WTC11 (cell line): Measurements from ENCODE around the gene UGCG. TPM values are rescaled to one million over a fixed set of nuclear protein-coding genes. Genes with fewer than 3 reads are reported as not detected.

ENCODE experiments used
- ATAC-seq: fragments of 200-7000 bp; cut with Tn5 transposase; 2 replicates; pipeline ENCODE4 v1.10.0; 2021; ENCODE audit warnings: mild to moderate bottlenecking, moderate library complexity
- CTCF ChIA-PET: fragments of 300-600 bp; sonication (Branson Sonifier 250); formaldehyde crosslinking; loops from one replicate; lab custom pipeline; 2021; ENCODE audit warnings: antibody characterized with exemption; lab: Charles Lee
- POLR2A ChIA-PET: fragments of 350-600 bp; sonication (Branson Sonifier 250); formaldehyde crosslinking; loops from one replicate; lab custom pipeline; 2021; ENCODE audit warnings: antibody characterized with exemption; lab: Charles Lee
- DNase-seq: peaks from one replicate; pipeline ENCODE4 v3.0.0; 2021; ENCODE audit warnings: low spot score
- H3K27ac Mint-ChIP-seq: 2 replicates; pipeline ENCODE4 v1.8.0; 2021; ENCODE audit warnings: mixed read lengths
- H3K27me3 Mint-ChIP-seq: 2 replicates; pipeline ENCODE4 v1.8.0; 2021; ENCODE audit warnings: low read depth, mild to moderate bottlenecking, moderate library complexity, mixed read lengths
- H3K36me3 Mint-ChIP-seq: 2 replicates; pipeline ENCODE4 v1.8.0; 2021; ENCODE audit warnings: mixed read lengths
- H3K4me1 Mint-ChIP-seq: 2 replicates; pipeline ENCODE4 v1.8.0; 2022; ENCODE audit warnings: mixed read lengths
- H3K4me3 Mint-ChIP-seq: 2 replicates; pipeline ENCODE4 v1.8.0; 2021; ENCODE audit warnings: mild to moderate bottlenecking, moderate library complexity, mixed read lengths
- H3K9me3 Mint-ChIP-seq: 2 replicates; pipeline ENCODE4 v1.8.0; 2021; ENCODE audit warnings: mixed read lengths
- AFF4 ChIP-seq: sonication (generic); formaldehyde crosslinking; IDR thresholded peaks from 2 replicates; pipeline ENCODE4 v1.8.1; 2023; ENCODE audit warnings: mild to moderate bottlenecking, missing genetic modification reagents, borderline replicate concordance
- ATF3 ChIP-seq: sonication (generic); formaldehyde crosslinking; conservative IDR thresholded peaks from 2 replicates; pipeline ENCODE4 v1.8.1; 2022; ENCODE audit warnings: mild to moderate bottlenecking, missing genetic modification reagents
- E2F5 ChIP-seq: sonication (generic); formaldehyde crosslinking; IDR thresholded peaks from 2 replicates; pipeline ENCODE4 v1.8.1; 2022; ENCODE audit warnings: mild to moderate bottlenecking, moderate library complexity, missing genetic modification reagents
- ESRRA ChIP-seq: sonication (generic); formaldehyde crosslinking; IDR thresholded peaks from 2 replicates; pipeline ENCODE4 v1.8.1; 2022; ENCODE audit warnings: mild to moderate bottlenecking, missing genetic modification reagents, borderline replicate concordance
- HMGXB4 ChIP-seq: sonication (generic); formaldehyde crosslinking; IDR thresholded peaks from 2 replicates; pipeline ENCODE4 v1.8.1; 2023; ENCODE audit warnings: mild to moderate bottlenecking, moderate library complexity, missing genetic modification reagents
- NFE2L1 ChIP-seq: sonication (generic); formaldehyde crosslinking; IDR thresholded peaks from 2 replicates; pipeline ENCODE4 v1.8.1; 2023; ENCODE audit warnings: missing genetic modification reagents
- RORB ChIP-seq: fragments of 250-450 bp; sonication (Bioruptor Pico); IDR thresholded peaks from 2 replicates; pipeline ENCODE4 v1.9.0; 2021; ENCODE audit warnings: mild to moderate bottlenecking
- SMAD3 ChIP-seq: sonication (generic); formaldehyde crosslinking; IDR thresholded peaks from 2 replicates; pipeline ENCODE4 v1.8.0; 2022; ENCODE audit warnings: missing genetic modification reagents, mild to moderate bottlenecking, borderline replicate concordance
- SMAD4 ChIP-seq: sonication (generic); formaldehyde crosslinking; IDR thresholded peaks from 2 replicates; pipeline ENCODE4 v1.8.0; 2022; ENCODE audit warnings: mild to moderate bottlenecking, missing genetic modification reagents
- STAT6 ChIP-seq: sonication (generic); formaldehyde crosslinking; conservative IDR thresholded peaks from 2 replicates; pipeline ENCODE4 v1.8.1; 2023; ENCODE audit warnings: mild to moderate bottlenecking, low read depth, missing genetic modification reagents, moderate library complexity
- TCF7 ChIP-seq: sonication (generic); formaldehyde crosslinking; IDR thresholded peaks from 2 replicates; pipeline ENCODE4 v1.8.0; 2022; ENCODE audit warnings: mild to moderate bottlenecking, low read depth, missing genetic modification reagents, moderate library complexity
- TEAD4 ChIP-seq: sonication (generic); formaldehyde crosslinking; IDR thresholded peaks from 2 replicates; pipeline ENCODE4 v1.8.0; 2022; ENCODE audit warnings: mild to moderate bottlenecking, missing genetic modification reagents
- ZBTB43 ChIP-seq: sonication (generic); formaldehyde crosslinking; IDR thresholded peaks from 2 replicates; pipeline ENCODE4 v1.8.1; 2023; ENCODE audit warnings: mild to moderate bottlenecking, missing genetic modification reagents
- ZMAT4 ChIP-seq: fragments of 250-450 bp; sonication (Bioruptor Pico); IDR thresholded peaks from 2 replicates; pipeline ENCODE4 v1.9.0; 2021; ENCODE audit warnings: mild to moderate bottlenecking
- ZNF138 ChIP-seq: sonication (generic); formaldehyde crosslinking; conservative IDR thresholded peaks from 2 replicates; pipeline ENCODE4 v1.8.1; 2022; ENCODE audit warnings: mild to moderate bottlenecking, moderate library complexity, missing genetic modification reagents
- ZNF219 ChIP-seq: sonication (generic); formaldehyde crosslinking; IDR thresholded peaks from 2 replicates; pipeline ENCODE4 v1.8.0; 2023; ENCODE audit warnings: missing genetic modification reagents, mild to moderate bottlenecking, borderline replicate concordance
- ZNF317 ChIP-seq: sonication (generic); formaldehyde crosslinking; IDR thresholded peaks from 2 replicates; pipeline ENCODE4 v1.8.1; 2023; ENCODE audit warnings: low read depth, mild to moderate bottlenecking, moderate library complexity, missing genetic modification reagents, borderline replicate concordance
- total RNA-seq: library from RNA; stranded (reverse); gene quantifications from 3 replicates; pipeline ENCODE4 v1.2.3, GENCODE V29; 2021

UGCG gene
- total RNA-seq, 1 experiment from 2014 or later: 37.5 TPM

GRCh38 chr9:111917201-111917600 is 20.6 kb downstream of the UGCG start (continued):
- TF ChIP-seq E2F5: no peak

- ATAC-seq: no peak
- H3K4me1 Mint-ChIP-seq: no peaks in the 10 kb centered on the region
- ChIA-PET CTCF (no interaction called here), POLR2A (no interaction called here)
- no peaks in the 10 kb centered on the region for H3K27me3 Mint-ChIP-seq
- 0 out of 2 replicates have a peak overlapping the region, but pooled peaks have one; percentile 30 for H3K27ac Mint-ChIP-seq
- no peak for DNase-seq
- TF ChIP-seq STAT6 (CRISPR knock-in tag) (no peak), ATF3 (CRISPR knock-in tag) (no peak), ZNF219 (CRISPR knock-in tag) (no peak), ZNF138 (no peak), SMAD4 (CRISPR knock-in tag) (no peak), HMGXB4 (CRISPR knock-in tag) (no peak), TCF7 (CRISPR knock-in tag) (no peak), TEAD4 (CRISPR knock-in tag) (no peak), NFE2L1 (no peak), ZBTB43 (CRISPR knock-in tag) (no peak), RORB (CRISPR knock-in tag) (no peak), SMAD3 (CRISPR knock-in tag) (no peak), E2F5 (no peak), ZMAT4 (CRISPR knock-in tag) (no peak), ZNF317 (CRISPR knock-in tag) (no peak), AFF4 (CRISPR knock-in tag) (no peak), ESRRA (no peak)
- peaks cover 9% of the 10 kb centered on the region for H3K36me3 Mint-ChIP-seq
- no peaks in the 10 kb centered on the region for H3K9me3 Mint-ChIP-seq
- no peak overlapping the region for H3K4me3 Mint-ChIP-seq
Observed at GRCh38 chr9:111917980-111918379, 21.4 kb downstream of the UGCG start.
